GM18868 (cell line): Measurements from ENCODE around the gene KIAA1217.

Source experiments
- ATAC-seq: cut with Tn5 transposase; IDR thresholded peaks from one replicate; pipeline ENCODE4 v1.9.1; 2021; ENCODE audit warnings: mild to moderate bottlenecking, moderate library complexity; ENCODE audit not compliant: unreplicated experiment

The KIAA1217 gene

DNA sequence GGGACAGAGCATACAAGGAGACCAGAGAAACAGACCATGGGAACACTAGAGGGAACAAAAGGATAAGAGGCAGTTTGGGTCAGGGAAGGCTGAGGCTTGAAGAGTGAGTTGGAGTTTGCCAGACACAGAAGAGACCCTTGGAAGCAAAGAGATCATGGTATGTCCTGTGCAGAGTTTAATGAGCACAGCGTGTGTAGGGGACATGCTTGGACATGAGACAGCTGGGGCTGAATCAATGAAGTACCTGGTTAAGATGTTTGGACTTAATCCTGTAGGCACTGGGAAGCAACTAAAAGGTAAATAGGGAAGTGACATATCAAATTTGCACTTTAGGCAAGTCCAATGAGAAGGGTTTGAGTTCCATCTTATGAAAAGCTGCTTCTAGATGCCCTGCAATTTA is 79.6 kb downstream of the KIAA1217 start:
- ATAC-seq, result no peak

- ATAC-seq, result no peak
These were observed 80.3 kb downstream of the KIAA1217 start for GRCh38 chr10:24289235-24289634.

- no peak for ATAC-seq
These were observed 83.7 kb downstream of the KIAA1217 start for GRCh38 chr10:24292304-24293293.

DNA sequence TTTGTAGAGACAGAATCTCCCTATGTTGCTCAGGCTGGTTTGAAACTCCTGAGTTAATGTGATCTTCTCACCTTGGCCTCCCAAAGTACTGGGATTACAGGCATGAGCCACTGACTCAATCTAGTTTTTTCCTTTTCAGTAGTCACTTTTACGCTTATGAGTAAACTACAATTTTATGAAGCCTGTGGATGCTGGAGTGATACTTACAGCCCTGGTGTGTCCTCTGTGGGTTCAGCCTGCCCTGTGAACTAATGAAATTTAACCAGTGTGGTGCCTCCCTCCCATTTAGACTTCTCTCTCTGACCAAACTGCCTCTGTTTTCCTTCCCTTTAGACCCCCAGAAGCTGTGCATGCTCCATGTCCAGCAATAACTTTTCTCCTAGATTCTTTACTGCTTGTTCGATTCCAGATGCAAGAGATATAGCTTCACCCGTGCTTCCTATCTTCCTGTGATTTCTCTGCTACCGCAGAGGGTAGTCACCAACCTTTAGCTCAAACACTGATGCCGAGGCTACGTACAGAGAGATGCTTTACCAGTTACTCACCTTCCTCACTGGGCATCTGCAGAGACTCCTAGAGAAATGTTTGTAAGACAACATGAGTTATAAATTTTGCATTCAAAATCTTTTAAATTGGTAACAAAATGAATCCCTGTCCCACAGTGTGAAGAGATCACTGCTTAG is 90.8 kb downstream of the KIAA1217 start:
- ATAC-seq, result peak; percentile 52

DNA sequence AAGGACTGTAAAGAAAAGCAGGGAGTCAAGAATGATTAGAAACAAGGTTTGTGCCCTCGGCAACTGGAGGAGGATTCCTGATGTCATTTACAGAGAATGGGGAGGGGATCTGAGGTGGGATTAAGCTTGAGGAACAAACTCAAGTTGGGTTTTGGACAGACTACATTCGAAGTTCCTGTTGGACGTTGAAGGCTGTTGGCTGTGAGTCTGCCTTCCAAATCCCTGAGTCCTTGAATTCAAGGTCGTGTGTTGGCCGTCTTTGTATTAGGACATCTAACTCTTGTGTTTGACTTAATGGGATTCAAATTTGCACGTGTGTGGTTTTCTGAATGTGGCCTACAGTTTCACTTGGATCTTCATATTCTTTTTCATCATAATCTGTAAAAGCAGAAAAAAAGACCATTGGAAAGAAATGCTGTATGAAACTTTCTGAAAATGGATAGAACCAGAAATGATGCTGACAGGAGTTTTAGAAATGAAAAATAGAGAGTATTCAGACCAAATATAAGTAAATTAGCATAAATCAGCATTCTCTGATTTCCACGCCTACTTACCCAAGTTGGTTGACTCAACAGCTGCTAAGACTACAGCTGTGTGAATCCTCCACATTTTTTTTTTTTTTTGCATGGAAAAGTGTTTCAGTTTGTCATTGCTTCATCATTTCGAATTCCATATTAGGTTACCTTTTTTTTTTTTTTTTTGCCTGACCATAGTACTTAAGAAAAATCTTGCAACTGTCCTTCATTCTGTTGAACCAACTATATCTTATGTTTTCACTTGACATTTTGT is 94.8 kb downstream of the KIAA1217 start:
- ATAC-seq, result no peak

DNA sequence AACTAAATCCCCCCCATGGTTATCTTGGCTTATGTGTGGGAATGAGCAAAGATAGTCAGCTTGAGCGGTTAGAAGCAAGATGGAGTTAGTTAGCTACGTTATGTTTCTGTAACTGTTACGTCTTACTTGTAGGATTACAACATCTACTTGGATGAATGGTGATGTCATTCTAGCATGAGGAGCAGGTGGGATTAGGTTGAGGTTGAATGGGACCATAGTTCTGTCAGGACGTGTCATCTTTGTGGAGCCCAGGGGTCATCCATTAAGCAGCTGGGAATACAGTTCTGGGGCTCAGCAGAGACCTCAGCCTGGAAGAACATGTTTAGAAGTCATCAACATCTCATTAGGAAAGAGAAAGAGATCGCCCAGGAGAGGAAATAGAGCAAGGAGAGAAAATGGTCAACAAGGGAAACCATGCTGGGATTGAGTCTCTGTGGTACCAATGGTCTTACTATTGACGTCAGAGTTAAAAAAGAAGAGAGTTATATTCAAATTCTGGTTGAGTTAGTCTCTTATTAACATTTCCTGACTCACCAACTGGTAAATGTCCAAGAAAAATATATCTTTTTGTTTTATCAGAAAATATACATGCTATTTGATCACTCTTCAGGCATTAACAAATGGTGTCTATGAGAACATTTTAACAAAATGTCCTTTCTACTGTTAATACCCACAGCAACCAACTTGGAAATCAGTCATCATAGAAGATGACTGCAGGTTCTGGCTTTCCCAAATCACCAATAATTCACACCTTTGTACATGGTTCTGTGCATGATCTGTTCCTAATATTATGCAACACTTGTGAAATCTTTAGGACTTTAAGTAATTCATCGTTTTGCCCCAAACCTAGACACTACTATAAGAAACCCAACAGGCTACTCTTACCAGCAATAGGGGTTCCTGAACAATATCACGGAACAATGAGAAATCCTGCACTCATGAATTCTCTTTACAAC is 96.9 kb downstream of the KIAA1217 start:
- no peak for ATAC-seq

DNA sequence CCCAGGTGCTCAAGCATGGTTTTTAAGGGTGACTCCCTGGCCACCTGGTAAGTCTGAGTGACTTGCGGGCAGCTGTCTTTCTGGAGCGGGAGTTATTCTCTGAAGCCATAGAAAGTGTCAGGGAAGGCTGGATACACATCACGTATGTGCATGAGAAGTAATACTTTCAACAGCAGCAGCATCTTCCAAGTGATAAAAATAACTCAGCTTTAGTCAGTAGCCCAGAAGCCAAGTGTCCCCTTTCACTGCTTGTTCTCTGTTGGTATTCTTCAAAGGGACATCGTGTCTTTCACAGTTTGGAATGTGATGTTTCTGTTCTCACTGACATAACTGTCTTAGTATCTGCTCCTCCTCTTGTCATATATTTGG is 97.6 kb downstream of the KIAA1217 start:
- ATAC-seq, result no peak

DNA sequence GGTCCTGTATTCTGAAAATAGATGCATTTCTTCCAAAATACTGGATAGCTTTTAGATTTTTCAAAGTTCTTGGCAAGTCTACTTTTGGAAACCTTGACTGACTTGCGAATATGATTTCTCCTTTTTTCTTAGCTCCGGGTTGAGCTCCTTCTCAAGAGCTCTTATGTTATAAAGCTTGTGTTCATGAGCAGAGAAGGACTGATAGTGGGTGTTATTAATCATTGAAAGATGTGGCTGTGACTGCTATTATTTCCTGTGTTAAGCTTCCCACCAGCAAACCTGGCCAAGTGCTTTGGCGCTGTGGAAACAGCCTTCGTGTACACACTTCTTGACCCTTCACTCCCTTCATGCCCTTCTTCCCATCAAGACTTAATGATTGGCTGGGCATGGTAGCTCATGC is 98.2 kb downstream of the KIAA1217 start:
- ATAC-seq, result no peak

DNA sequence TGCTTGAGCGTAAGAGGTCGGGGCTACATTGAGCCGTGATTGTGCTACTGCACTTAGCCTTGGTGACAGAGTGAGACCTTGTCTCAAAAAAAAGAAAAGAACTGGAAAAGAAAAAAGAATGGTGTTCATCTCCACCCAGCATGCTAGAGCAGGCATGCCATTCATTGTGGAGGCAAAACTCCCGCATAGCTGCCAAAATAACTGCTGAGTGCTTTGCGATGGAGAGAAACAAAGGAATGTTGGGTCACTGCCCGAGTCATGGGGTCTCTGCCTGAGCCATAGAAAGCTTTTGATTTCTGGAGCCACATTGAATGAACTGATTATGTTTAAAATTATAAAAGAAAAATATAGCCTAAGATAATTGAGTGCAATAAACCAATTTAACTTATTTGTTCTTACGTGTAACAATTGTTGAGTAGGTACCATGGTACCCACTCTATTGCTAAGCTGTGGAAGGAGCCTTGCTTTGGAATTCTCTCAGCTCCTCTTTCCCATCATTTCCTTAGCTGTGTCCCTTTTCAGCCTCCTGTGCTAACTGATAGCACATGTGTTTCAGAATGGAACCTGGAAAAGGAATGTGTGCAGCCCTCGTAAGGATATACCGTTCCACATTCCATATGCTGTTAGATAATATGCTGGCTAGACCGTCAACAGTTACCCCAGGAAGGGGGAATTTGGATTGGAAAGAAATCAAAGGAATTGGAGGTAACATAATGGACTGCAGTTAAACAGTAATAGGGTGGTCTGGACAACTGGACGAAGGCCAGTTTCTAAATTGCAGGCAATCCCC is 99.0 kb downstream of the KIAA1217 start:
- no peak for ATAC-seq

GRCh38 chr10:24310104-24310503 is 101.2 kb downstream of the KIAA1217 start:
- ATAC-seq, result no peak

- no peak for ATAC-seq
These were observed 103.0 kb downstream of the KIAA1217 start for GRCh38 chr10:24311888-24312287.

DNA sequence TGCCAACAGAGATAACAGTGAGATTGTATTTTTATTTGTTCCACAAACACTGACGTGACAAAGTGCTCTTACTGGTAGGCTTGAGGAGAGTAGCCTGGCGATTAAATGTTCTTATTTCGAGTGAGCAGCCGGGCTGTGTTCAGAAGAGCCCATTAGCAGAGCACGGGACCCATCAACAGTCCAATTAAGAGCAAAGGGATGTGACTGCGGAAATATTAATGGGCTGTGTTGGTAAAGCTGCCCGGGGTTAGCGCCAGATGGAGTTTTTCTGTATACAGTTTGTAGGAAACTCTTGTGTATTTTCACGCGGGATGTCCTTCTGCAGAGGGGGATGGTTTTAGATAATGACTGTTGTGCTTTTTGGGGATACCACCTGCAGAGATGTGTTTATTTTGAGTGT is 104.3 kb downstream of the KIAA1217 start:
- ATAC-seq, result no peak

GRCh38 chr10:24315211-24315610 is 106.3 kb downstream of the KIAA1217 start:
- no peak for ATAC-seq

GRCh38 chr10:24318517-24318916 is 109.6 kb downstream of the KIAA1217 start:
- ATAC-seq, result no peak

DNA sequence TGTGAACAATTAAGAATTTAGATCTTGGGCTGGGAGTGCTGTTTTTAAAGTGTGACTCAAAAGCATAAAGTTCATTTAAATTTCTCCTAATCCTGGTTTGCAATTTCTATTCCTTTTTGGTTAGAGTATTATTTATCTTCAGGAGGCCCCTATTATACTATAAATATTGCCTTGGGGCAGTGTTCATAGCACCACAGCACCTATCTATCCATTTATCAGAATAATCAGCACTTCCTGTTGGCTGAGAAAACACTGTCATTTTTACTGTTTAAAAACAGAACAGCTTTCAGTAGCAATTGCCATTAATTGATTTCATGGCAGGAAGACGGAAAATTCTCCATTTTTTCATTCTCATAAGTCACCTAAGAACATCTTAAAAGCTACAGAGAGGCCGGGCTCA is 111.4 kb downstream of the KIAA1217 start:
- ATAC-seq, result no peak

- ATAC-seq, result no peak
These were observed 115.7 kb downstream of the KIAA1217 start for GRCh38 chr10:24324651-24325050.

- ATAC-seq, result no peak
These were observed 122.5 kb downstream of the KIAA1217 start for GRCh38 chr10:24331457-24331856.

GRCh38 chr10:24333736-24334135 is 124.8 kb downstream of the KIAA1217 start:
- ATAC-seq, result no peak

DNA sequence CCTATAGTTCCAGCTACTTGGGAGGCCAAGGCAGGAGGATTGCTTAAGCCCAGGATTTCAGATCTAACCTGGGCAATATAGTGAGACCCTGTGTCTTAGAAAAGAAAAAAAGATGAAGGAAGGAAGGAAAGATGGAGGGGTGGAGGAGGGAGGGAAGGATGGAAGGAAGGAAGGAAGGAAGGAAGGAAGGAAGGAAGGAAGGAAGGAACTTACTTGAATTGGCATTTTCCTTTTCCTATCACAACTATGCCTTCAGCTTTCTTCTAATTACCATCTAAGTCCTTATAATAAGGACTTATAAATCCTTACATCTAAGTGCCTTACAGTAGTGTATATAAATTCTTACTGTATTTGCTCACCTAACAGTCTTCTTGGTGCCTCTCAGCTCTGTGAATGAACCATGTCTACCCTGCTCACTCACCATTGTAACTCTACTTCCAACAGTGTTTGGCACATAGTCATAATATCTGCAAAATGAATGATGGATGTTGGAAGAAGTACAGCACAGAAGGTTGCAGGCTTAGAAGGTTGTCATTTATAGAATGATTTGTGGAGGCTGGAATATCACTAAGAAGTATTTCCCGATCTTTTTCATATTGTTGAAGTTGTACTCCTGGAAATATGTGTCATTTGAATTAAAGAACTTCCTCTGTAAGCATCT is 125.5 kb downstream of the KIAA1217 start:
- ATAC-seq, result no peak
